H9 (cell line): ENCODE data around the gene NDUFA11. TPM values are rescaled to one million over a fixed set of nuclear protein-coding genes. Genes with fewer than 3 reads are reported as not detected.

ENCODE experiments used
- DNase-seq: peaks from one replicate; pipeline ENCODE4 v3.0.0-alpha.2; 2017
- H2AFZ ChIP-seq: one replicate; pipeline ENCODE4 v1.6.1; 2013; ENCODE audit warnings: mild to moderate bottlenecking, low read length, control low read depth, moderate library complexity
- H2AK5ac ChIP-seq: 2 replicates; pipeline ENCODE4 v1.6.1; 2013; ENCODE audit warnings: low read length, control low read depth, mixed read lengths; ENCODE audit not compliant: insufficient read length
- H2BK120ac ChIP-seq: one replicate; pipeline ENCODE4 v1.6.1; 2013; ENCODE audit warnings: low read depth, mild to moderate bottlenecking, low read length, control low read depth, inconsistent platforms; ENCODE audit not compliant: poor library complexity, severe bottlenecking
- H2BK12ac ChIP-seq: 2 replicates; pipeline ENCODE4 v1.6.1; 2013; ENCODE audit warnings: low read length, control low read depth, mixed read lengths, low read depth; ENCODE audit not compliant: insufficient read length
- H2BK15ac ChIP-seq: 2 replicates; pipeline ENCODE4 v1.6.1; 2013; ENCODE audit warnings: low read depth, low read length, control low read depth
- H2BK20ac ChIP-seq: one replicate; pipeline ENCODE4 v1.6.1; 2013; ENCODE audit warnings: low read depth, mild to moderate bottlenecking, low read length, control low read depth, inconsistent platforms; ENCODE audit not compliant: poor library complexity, severe bottlenecking
- H2BK5ac ChIP-seq: 2 replicates; pipeline ENCODE4 v1.6.1; 2013; ENCODE audit warnings: low read length, control low read depth, mixed read lengths; ENCODE audit not compliant: insufficient read length
- H3K14ac ChIP-seq: 2 replicates; pipeline ENCODE4 v1.6.1; 2013; ENCODE audit warnings: low read length, control low read depth; ENCODE audit not compliant: insufficient read depth
- H3K18ac ChIP-seq: 2 replicates; pipeline ENCODE4 v1.6.1; 2013; ENCODE audit warnings: low read depth, mild to moderate bottlenecking, mixed read lengths, low read length, control low read depth; ENCODE audit not compliant: insufficient read length
- H3K23ac ChIP-seq: 2 replicates; pipeline ENCODE4 v1.6.1; 2013; ENCODE audit warnings: low read length, control low read depth, mixed read lengths, low read depth; ENCODE audit not compliant: insufficient read length
- H3K23me2 ChIP-seq: 2 replicates; pipeline ENCODE4 v1.6.1; 2013; ENCODE audit warnings: low read depth, mild to moderate bottlenecking, mixed read lengths, low read length, control low read depth; ENCODE audit not compliant: insufficient read length, poor library complexity, severe bottlenecking
- H3K27ac ChIP-seq: 2 replicates; pipeline ENCODE4 v1.5.1; 2013; ENCODE audit warnings: low read length, control low read depth, mixed read lengths, low read depth; ENCODE audit not compliant: insufficient read length
- H3K27me3 ChIP-seq: 2 replicates; pipeline ENCODE4 v1.6.1; 2013; ENCODE audit warnings: low read length, control low read depth, inconsistent platforms; ENCODE audit not compliant: insufficient read depth
- H3K4ac ChIP-seq: 2 replicates; pipeline ENCODE4 v1.6.1; 2013; ENCODE audit warnings: low read depth, mild to moderate bottlenecking, control low read depth, inconsistent platforms, low read length, moderate library complexity
- H3K4me1 ChIP-seq: 2 replicates; pipeline ENCODE4 v1.6.1; 2013; ENCODE audit warnings: low read length, control low read depth, inconsistent platforms; ENCODE audit not compliant: insufficient read depth
- H3K4me2 ChIP-seq: 2 replicates; pipeline ENCODE4 v1.6.1; 2013; ENCODE audit warnings: low read length, control low read depth, mixed read lengths; ENCODE audit not compliant: insufficient read length, insufficient read depth
- H3K56ac ChIP-seq: 2 replicates; pipeline ENCODE4 v1.6.1; 2013; ENCODE audit warnings: low read depth, mild to moderate bottlenecking, mixed read lengths, low read length, control low read depth; ENCODE audit not compliant: insufficient read length
- H3K79me1 ChIP-seq: 2 replicates; pipeline ENCODE4 v1.6.1; 2013; ENCODE audit warnings: low read depth, mild to moderate bottlenecking, moderate library complexity, low read length, control low read depth, inconsistent platforms; ENCODE audit not compliant: insufficient read depth, poor library complexity, severe bottlenecking
- H3K79me2 ChIP-seq: 2 replicates; pipeline ENCODE4 v1.6.1; 2013; ENCODE audit warnings: low read length, control low read depth, inconsistent platforms; ENCODE audit not compliant: insufficient read depth
- H3K9ac ChIP-seq: 2 replicates; pipeline ENCODE4 v1.6.1; 2013; ENCODE audit warnings: low read length, control low read depth, mixed read lengths; ENCODE audit not compliant: insufficient read length; ENCODE audit errors: extremely low read depth
- H3K9me3 ChIP-seq: one replicate; pipeline ENCODE4 v1.6.1; 2013; ENCODE audit warnings: low read depth, low read length, inconsistent platforms; ENCODE audit not compliant: control insufficient read depth
- H3T11ph ChIP-seq: one replicate; pipeline ENCODE4 v1.6.1; 2013; ENCODE audit warnings: mild to moderate bottlenecking, low read length, control low read depth, inconsistent platforms
- H4K20me1 ChIP-seq: one replicate; pipeline ENCODE4 v1.6.1; 2013; ENCODE audit not compliant: control insufficient read depth, insufficient read length, insufficient read depth
- H4K5ac ChIP-seq: 2 replicates; pipeline ENCODE4 v1.6.1; 2013; ENCODE audit warnings: low read depth, mild to moderate bottlenecking, mixed read lengths, low read length, control low read depth; ENCODE audit not compliant: insufficient read length
- H4K8ac ChIP-seq: replicated peaks from 2 replicates; pipeline ENCODE4 v1.6.1; 2013; ENCODE audit warnings: low read length, control low read depth, mixed read lengths, low read depth; ENCODE audit not compliant: insufficient read length
- H4K91ac ChIP-seq: 2 replicates; pipeline ENCODE4 v1.6.1; 2013; ENCODE audit warnings: low read depth, mild to moderate bottlenecking, moderate library complexity, mixed read lengths, low read length, control low read depth; ENCODE audit not compliant: insufficient read length
- H3K27ac Mint-ChIP-seq, 3 experiments: 2 replicates in 2 of 3; 3 replicates in 1 of 3; pipeline ENCODE4 v1.8.0; 2020 to 2021; ENCODE audit warnings: mixed read lengths in 3 of 3, mild to moderate bottlenecking in 1 of 3, moderate library complexity in 1 of 3
- H3K27me3 Mint-ChIP-seq: 2 replicates; pipeline ENCODE4 v1.8.0; 2021; ENCODE audit warnings: low read depth, mild to moderate bottlenecking, moderate library complexity, mixed read lengths
- H3K36me3 Mint-ChIP-seq, 3 experiments: 2 replicates in 2 of 3; 3 replicates in 1 of 3; pipeline ENCODE4 v1.8.0; 2020 to 2021; ENCODE audit warnings: low read depth in 3 of 3, mixed read lengths in 3 of 3; ENCODE audit not compliant: insufficient read depth in 1 of 3
- H3K4me1 Mint-ChIP-seq, 2 experiments: 2 replicates each; pipeline ENCODE4 v1.8.0; 2020; ENCODE audit warnings: mixed read lengths in 2 of 2
- H3K4me3 Mint-ChIP-seq, 2 experiments: 2 replicates in 1 of 2; 3 replicates in 1 of 2; pipeline ENCODE4 v1.8.0; 2020 to 2021; ENCODE audit warnings: mild to moderate bottlenecking in 2 of 2, mixed read lengths in 2 of 2, moderate library complexity in 1 of 2
- H3K9me3 Mint-ChIP-seq, 2 experiments: 2 replicates in 1 of 2; 3 replicates in 1 of 2; pipeline ENCODE4 v1.8.0; 2020; ENCODE audit warnings: mild to moderate bottlenecking in 2 of 2, mixed read lengths in 2 of 2, moderate library complexity in 1 of 2
- WGBS: extraction: QIAGEN DNeasy Blood & Tissue Kit; methylation state at CpG from one replicate; pipeline ENCODE4 v1.1.7; 2013; ENCODE audit warnings: missing lambda C conversion rate, low lambda C conversion rate, mixed read lengths; ENCODE audit not compliant: insufficient read length; ENCODE audit errors: extremely low coverage; 5-methylcytosine and 5-hydroxymethylcytosine counted together
- total RNA-seq: library from RNA; stranded (reverse); gene quantifications from 2 replicates; pipeline ENCODE4 v1.2.1, GENCODE V29; 2021
- TF ChIP-seq, protein P1 (sequence below): fragments of 200-600 bp; sonication (generic); conservative IDR thresholded peaks from 3 replicates; pipeline ENCODE4 v1.8.0; 2021; ENCODE audit warnings: antibody characterized with exemption, mild to moderate bottlenecking

The NDUFA11 gene
- total RNA-seq, 1 experiment from 2014 or later: 282 TPM

DNA sequence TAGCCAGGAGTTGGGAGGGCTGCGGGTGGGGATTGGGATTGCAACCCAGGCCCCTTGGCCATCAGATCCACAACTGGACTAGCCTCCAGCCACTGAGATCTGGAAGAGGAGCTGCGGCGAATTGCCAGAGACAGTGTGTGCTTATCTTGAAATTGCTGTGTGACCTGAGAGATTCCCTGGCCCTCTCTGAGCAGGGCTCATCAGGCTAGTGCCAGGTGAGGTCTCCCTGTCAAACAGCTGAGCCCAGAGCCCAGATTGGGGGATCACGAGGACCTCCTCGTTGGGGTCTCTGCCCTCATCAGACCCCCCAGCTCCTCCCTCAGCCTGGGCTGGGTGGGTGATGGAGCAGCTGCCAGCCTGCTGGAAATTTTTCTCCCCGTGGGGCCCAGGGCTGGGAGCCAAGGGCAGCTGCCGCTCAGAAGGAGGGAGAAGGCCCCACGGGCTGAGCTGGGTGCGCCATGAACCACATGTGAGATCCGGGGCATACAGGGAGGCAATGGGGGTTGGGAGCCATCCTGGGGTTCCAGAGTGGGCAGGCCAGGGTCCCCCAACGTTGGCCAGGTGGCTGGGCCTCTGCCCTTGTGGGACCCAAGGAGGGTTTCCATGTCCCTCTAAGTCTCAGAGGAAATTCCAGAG lies 40.4 kb downstream of the NDUFA11 start:
- Histone ChIP-seq H4K91ac (no peak overlapping the region), H3K23me2 (no peaks in the 10 kb centered on the region), H3K14ac (no peak overlapping the region), H2BK12ac (no peak overlapping the region), H3T11ph (no peak overlapping the region), H2BK15ac (no peak overlapping the region), H3K79me2 (no peaks in the 10 kb centered on the region), H3K4me1 (no peaks in the 10 kb centered on the region), H3K27me3 (no peaks in the 10 kb centered on the region), H3K79me1 (no peaks in the 10 kb centered on the region), H4K5ac (no peak overlapping the region), H2BK20ac (no peak overlapping the region), H2BK120ac (no peak overlapping the region), H2AFZ (no peak overlapping the region), H3K9me3 (no peaks in the 10 kb centered on the region), H2BK5ac (no peak overlapping the region), H3K18ac (no peak overlapping the region), H4K8ac (no peak overlapping the region), H2AK5ac (no peak overlapping the region), H3K9ac (no peak overlapping the region), H3K27ac (no peak overlapping the region), H3K4me2 (no peak overlapping the region), H3K4ac (no peak overlapping the region; the same call in 1 of the 2 replicates), H4K20me1 (no peaks in the 10 kb centered on the region), H3K23ac (no peak overlapping the region), H3K56ac (no peak overlapping the region)
- Mint-ChIP-seq H3K36me3 (no peaks in the 10 kb centered on the region), H3K9me3 (no peaks in the 10 kb centered on the region), H3K27me3 (peaks cover 33% of the 10 kb centered on the region), H3K4me3 (no peak overlapping the region), H3K27ac (no peak overlapping the region; a peak in 1 of 7 replicates), H3K4me1 (no peaks in the 10 kb centered on the region; a peak in 1 of 4 replicates)
- no peak for DNase-seq
- no CpG with 5 or more reads among the region's 11 CpGs for WGBS
- TF ChIP-seq, protein P1, sequence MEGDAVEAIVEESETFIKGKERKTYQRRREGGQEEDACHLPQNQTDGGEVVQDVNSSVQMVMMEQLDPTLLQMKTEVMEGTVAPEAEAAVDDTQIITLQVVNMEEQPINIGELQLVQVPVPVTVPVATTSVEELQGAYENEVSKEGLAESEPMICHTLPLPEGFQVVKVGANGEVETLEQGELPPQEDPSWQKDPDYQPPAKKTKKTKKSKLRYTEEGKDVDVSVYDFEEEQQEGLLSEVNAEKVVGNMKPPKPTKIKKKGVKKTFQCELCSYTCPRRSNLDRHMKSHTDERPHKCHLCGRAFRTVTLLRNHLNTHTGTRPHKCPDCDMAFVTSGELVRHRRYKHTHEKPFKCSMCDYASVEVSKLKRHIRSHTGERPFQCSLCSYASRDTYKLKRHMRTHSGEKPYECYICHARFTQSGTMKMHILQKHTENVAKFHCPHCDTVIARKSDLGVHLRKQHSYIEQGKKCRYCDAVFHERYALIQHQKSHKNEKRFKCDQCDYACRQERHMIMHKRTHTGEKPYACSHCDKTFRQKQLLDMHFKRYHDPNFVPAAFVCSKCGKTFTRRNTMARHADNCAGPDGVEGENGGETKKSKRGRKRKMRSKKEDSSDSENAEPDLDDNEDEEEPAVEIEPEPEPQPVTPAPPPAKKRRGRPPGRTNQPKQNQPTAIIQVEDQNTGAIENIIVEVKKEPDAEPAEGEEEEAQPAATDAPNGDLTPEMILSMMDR: no peak
